ENCODE data around the gene ERN1.

DNA sequence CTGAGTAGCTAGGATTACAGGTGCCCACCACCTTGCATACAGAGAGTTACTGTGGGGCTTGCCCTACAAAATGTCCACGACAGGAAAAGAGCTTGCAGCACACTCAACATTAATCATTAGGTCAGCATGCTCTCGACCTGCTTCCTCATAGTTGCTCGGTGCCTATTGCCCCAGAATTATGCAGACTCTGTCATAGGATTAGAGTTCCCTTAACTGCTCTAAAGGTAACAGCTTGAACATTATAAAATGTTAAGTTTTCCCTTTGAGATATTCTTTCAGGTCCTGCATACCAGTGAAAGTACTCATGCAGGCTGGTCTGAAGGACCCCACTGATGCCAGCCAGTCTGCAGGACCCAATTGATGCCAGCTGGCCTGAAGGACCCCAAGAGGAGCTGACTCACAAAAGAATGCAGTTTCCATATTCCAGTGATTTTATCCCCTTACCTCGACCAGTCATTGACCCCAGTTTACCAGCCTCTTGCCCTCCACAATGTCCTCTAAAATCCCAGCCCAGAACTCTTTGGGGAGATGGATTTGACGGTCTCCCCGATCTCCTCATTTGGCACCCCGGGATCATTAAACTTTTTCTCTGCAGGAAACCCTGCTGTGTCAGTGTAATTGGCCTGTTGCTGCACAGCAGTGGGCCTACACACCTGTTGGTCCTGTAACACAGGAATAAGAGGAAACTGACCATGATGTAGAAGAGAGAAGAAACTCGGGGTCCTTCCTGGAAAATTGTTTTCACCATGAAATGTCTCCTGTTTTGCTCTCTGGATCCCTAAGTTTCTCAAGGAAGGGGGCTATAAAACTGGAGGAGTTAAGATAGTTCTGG lies 120.2 kb downstream of the ERN1 start:
- TF ChIP-seq, protein P1, sequence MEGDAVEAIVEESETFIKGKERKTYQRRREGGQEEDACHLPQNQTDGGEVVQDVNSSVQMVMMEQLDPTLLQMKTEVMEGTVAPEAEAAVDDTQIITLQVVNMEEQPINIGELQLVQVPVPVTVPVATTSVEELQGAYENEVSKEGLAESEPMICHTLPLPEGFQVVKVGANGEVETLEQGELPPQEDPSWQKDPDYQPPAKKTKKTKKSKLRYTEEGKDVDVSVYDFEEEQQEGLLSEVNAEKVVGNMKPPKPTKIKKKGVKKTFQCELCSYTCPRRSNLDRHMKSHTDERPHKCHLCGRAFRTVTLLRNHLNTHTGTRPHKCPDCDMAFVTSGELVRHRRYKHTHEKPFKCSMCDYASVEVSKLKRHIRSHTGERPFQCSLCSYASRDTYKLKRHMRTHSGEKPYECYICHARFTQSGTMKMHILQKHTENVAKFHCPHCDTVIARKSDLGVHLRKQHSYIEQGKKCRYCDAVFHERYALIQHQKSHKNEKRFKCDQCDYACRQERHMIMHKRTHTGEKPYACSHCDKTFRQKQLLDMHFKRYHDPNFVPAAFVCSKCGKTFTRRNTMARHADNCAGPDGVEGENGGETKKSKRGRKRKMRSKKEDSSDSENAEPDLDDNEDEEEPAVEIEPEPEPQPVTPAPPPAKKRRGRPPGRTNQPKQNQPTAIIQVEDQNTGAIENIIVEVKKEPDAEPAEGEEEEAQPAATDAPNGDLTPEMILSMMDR (IDR thresholded peaks at IDR 0.05; ENCODE audit: poor library complexity): no peak
- TF ChIP-seq EZH2phosphoT487 (IDR thresholded peaks at IDR 0.05; ENCODE audit: low read depth, severe bottlenecking, unreplicated experiment): no peak
- TF ChIP-seq EZH2 (IDR thresholded peaks at IDR 0.05; ENCODE audit: borderline replicate concordance): no peak
